ENCODE results near the gene DDX27. TPM values are rescaled to one million over a fixed set of nuclear protein-coding genes. Genes with fewer than 3 reads are reported as not detected.

DDX27 gene
- polyA plus RNA-seq, 1 experiment = 31.9 TPM

DNA sequence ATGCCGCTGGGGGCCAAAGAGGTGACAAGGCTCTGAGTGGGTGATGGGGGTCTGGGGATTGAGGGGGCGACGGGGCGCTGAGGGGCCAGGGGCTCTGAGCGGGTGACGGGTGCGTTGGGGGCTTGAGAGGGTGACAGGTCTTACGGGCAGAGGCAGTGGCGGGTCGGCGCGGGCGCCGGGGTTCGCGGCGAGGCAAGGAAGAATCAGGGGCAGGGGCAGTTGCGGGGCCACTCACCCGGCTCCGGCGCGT is 58.5 kb downstream of the DDX27 start:
- peak overlapping the region; percentile 91 for H3K4me3 ChIP-seq (ENCODE audit: low read depth, low read length)
- peaks cover 28% of the 10 kb centered on the region for H3K36me3 ChIP-seq (ENCODE audit: control insufficient read depth, insufficient read depth, low read length)
- no peaks in the 10 kb centered on the region for H3K27me3 ChIP-seq (ENCODE audit: control insufficient read depth, insufficient read depth, low read length)
- CTCF ChIA-PET = no interaction called here
- POLR2A ChIA-PET = interaction anchor here (0.5 to 0.7 kb wide), 2 partner anchors 8 to 11 kb away, joined by 3 to 5 read pairs; no protein-coding TSS in a partner anchor
- TF ChIP-seq, protein P1, sequence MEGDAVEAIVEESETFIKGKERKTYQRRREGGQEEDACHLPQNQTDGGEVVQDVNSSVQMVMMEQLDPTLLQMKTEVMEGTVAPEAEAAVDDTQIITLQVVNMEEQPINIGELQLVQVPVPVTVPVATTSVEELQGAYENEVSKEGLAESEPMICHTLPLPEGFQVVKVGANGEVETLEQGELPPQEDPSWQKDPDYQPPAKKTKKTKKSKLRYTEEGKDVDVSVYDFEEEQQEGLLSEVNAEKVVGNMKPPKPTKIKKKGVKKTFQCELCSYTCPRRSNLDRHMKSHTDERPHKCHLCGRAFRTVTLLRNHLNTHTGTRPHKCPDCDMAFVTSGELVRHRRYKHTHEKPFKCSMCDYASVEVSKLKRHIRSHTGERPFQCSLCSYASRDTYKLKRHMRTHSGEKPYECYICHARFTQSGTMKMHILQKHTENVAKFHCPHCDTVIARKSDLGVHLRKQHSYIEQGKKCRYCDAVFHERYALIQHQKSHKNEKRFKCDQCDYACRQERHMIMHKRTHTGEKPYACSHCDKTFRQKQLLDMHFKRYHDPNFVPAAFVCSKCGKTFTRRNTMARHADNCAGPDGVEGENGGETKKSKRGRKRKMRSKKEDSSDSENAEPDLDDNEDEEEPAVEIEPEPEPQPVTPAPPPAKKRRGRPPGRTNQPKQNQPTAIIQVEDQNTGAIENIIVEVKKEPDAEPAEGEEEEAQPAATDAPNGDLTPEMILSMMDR (IDR thresholded peaks at IDR 0.05; ENCODE audit: insufficient read depth, low read depth, low read length) = no peak
- DNase-seq (ENCODE audit: low read depth) = no peak

DNA sequence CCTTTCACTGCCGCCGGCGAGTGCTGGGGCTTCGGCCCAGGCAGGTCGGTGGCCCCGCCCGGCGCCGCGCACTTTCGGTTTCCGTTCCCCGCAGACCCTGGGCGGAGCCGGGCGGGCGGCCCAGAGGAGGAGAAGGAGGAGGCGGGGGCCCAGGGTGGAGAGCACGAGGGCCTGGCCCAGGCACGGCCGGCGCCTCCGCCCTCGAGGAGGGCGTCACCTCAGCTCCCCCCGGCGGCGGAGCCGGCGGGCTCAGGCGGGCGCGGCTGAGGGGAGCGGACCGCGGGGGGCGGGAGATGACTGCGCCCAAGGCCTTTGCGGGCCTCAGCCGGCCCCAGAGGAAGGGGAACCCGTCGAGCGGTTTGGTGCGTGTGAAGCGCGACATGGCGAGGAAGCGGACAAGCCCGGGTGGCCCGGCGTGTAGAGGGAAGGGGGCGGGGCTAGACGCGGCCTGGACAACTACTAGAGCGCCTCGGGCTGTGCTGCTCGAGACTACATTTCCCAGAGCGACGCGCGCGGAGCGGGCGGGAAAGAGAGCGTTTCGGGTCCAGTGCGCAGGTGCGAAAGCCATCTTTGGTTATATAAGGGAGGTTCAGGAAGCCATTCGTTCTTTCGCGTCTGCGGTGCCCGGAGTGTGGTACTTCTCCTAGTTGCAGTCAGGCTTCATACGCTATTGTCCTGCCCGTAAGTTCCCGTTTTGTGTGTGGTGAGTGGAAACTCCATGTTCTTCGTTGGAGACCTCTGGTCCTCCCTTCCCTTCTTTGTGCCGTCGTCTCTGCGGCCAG is 59.0 kb downstream of the DDX27 start, which contains the start of gene ZNFX1:
ZNFX1 (minus strand) TSS at position 22 of the 782 bp plus-strand sequence. CDS start 2,218 bp downstream, outside the sequence.
- ChIA-PET CTCF (no interaction called here), POLR2A (interaction anchor here (0.5 to 0.7 kb wide), 2 partner anchors 9 to 10 kb away, joined by 3 to 5 read pairs; no protein-coding TSS in a partner anchor)
- H3K4me3 ChIP-seq (ENCODE audit: low read depth, low read length) = peak within 1 kb of the TSS; percentile 91
- H3K27me3 ChIP-seq (ENCODE audit: control insufficient read depth, insufficient read depth, low read length) = no peaks in the 10 kb centered on the region
- DNase-seq (ENCODE audit: low read depth) = peak; percentile 82
- H3K36me3 ChIP-seq (ENCODE audit: control insufficient read depth, insufficient read depth, low read length) = peaks cover 33% of the 10 kb centered on the region
- TF ChIP-seq, protein P1 (IDR thresholded peaks at IDR 0.05; ENCODE audit: insufficient read depth, low read depth, low read length) = no peak

DNA sequence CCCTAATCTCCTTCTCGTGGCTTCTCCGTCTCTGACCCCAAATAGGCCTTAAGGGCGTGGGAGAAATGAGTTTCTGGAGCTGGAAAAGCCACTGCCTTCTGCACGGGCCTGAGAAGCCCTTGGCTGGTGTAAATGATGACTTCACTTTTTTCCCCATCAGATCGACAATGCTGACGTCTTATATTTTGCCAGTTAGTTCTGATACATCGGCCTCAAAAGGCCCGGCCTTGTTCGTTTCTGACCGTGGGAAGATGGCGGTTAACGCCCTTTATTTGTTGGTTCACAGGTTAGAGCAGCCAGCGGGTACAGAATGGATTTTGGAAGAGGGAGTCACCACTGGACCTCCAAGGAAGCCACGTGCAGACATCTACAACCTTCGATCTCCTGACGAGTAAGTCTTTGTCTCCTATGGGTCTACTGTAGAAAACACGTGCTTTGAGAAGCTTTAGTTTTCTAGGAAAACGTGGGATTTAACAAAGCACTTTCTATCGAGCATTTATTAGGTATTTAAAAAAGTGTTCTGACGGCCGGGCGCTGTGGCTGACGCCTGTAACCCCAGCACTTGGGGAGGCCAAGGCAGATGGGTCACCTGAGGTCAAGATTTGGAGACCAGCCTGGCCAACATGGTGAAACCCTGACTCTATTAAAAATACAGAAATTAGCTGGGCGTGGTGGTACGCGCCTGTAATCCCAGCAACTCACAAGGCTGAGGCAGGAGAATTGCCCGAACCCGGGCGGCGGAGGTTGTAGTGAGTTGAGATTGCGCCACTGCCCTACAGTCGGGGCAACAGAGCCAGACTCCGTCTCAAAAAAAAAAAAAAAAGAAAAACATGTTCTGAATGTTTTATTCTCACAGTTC is 59.8 kb downstream of the DDX27 start:
- Histone ChIP-seq H3K4me3 (ENCODE audit: low read depth, low read length) (peak overlapping the region; percentile 91), H3K36me3 (ENCODE audit: control insufficient read depth, insufficient read depth, low read length) (peaks cover 40% of the 10 kb centered on the region), H3K27me3 (ENCODE audit: control insufficient read depth, insufficient read depth, low read length) (no peaks in the 10 kb centered on the region)
- TF ChIP-seq, protein P1 (IDR thresholded peaks at IDR 0.05; ENCODE audit: insufficient read depth, low read depth, low read length) = no peak
- ChIA-PET POLR2A (no interaction called here), CTCF (no interaction called here)
- DNase-seq (ENCODE audit: low read depth) = no peak

DNA sequence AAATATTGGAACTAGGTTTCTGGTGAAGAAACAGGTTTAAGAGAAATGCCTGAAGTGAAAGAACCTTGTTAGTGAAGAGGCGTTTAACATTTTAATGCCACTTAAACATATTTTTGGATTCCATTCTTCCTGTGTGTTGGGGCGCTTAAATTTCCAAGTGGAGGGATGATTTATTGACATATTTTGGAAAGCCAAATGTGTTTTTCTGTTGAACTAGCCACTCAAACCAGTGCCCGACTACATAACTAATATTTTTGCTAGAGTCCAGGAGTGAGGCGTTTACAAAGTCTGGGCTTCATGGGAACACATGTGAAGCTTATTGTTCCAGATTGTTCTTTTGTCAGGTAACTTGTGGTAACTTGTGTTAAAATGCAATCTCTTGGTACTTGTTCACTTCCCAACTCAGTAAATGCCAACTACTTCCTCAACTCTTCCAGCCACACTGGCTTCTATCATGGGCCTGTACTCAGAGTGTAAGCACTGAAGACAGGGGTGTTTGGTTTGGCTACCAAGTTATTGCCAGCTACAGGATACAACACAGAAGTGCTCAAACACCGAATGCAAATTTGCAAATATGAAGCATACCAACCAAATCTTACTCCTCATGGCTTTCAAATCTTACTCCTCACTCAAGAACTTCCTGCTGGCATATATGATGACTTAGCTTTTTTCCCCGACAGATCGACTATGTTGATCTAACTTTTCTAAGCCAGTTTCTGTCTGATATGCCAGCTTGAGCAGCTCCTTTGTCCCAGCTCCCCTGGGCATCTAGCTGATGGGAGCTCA is 60.7 kb downstream of the DDX27 start:
- peak overlapping the region; percentile 91 for H3K4me3 ChIP-seq (ENCODE audit: low read depth, low read length)
- TF ChIP-seq, protein P1 (IDR thresholded peaks at IDR 0.05; ENCODE audit: insufficient read depth, low read depth, low read length) = no peak
- no peak for DNase-seq (ENCODE audit: low read depth)
- CTCF ChIA-PET = interaction anchor here (1.2 kb wide), 1 partner anchor 41 kb away, joined by 3 read pairs; no protein-coding TSS in a partner anchor
- H3K27me3 ChIP-seq (ENCODE audit: control insufficient read depth, insufficient read depth, low read length) = no peaks in the 10 kb centered on the region
- POLR2A ChIA-PET = interaction anchor here (0.7 kb wide), 1 partner anchor 127 kb away, joined by 4 read pairs; no protein-coding TSS in a partner anchor
- H3K36me3 ChIP-seq (ENCODE audit: control insufficient read depth, insufficient read depth, low read length) = peaks cover 41% of the 10 kb centered on the region

Measured in BJ (cell line).